Stimulated activated CD8-positive, alpha-beta memory T cell treated with anti-CD3 and anti-CD28 coated beads, Interleukin-15, amount 100 ng/mL, for 1 hour (primary cell): ENCODE results near the gene SUMO1.
"Not testable (repeated sequence)": the region's sequence is repeated elsewhere in the genome, so short reads cannot be mapped to it uniquely, and the experiment has no call there.

Experiments
- DNase-seq: peaks from one replicate; pipeline ENCODE4 v3.0.0-alpha.2; 2020; ENCODE audit warnings: low read depth

The SUMO1 gene

GRCh38 chr2:202238234-202239197 lies at the start of gene SUMO1:
SUMO1 (minus strand) TSS chr2:202238597; CDS start chr2:202238451, 146 bp downstream.
- DNase-seq, result peak; percentile 89

- no peak for DNase-seq
These were observed 48.2 kb upstream of the SUMO1 start for GRCh38 chr2:202286595-202286994.

- DNase-seq, result no peak
These were observed 40.5 kb upstream of the SUMO1 start for GRCh38 chr2:202278944-202279343.

GRCh38 chr2:202278036-202278760 lies 39.8 kb upstream of the SUMO1 start:
- no peak for DNase-seq

DNA sequence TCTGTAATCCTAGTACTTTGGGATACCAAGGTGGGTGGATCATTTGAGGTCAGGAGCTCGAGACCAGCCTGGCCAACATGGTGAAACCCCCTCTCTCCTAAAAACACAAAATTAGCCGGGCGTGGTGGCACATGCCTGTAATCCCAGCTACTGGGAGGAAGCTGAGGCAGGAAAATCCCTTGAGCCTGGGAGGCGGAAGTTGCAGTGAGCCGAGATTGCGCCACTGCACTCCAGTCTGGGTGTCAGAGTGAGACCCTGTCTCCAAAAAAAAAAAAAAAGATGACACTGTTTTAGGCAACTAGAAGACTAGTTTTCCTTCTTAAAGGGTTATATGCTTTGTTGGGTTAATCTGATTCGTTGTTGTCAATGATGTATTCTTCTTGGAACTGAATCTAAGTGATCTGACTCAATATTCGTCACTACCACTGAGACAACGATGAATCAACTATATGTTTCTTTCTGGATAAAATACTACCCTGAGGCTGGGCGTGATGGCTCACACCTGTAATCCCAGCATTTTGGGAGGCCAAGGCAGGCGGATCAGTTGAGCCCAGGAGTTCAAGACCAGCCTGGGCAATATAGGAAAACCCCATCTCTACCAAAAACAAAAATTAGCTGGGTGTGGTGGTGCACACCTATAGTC lies 37.8 kb upstream of the SUMO1 start:
- not testable (repeated sequence) for DNase-seq

- DNase-seq, result no peak
These were observed 32.1 kb upstream of the SUMO1 start for GRCh38 chr2:202270487-202270886.

DNA sequence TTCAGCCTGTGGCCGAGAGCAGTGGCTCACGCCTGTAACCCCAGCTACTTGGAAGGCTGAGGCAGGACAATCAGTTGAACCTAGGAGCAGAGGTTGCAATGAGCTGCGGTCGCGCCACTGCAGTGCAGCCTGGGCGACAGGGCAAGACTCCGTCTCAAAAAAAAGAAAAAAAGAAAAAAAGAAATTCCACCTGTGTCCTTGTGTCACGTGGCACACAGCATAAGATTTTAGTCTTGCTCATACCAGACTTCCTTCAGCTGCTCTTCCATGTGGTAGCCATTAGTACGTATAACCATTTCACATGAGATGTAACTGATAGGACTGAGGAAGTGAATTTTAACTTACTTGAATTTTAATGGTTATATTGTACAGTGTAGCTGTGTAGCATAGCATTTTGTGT lies 31.2 kb upstream of the SUMO1 start:
- no peak for DNase-seq

DNA sequence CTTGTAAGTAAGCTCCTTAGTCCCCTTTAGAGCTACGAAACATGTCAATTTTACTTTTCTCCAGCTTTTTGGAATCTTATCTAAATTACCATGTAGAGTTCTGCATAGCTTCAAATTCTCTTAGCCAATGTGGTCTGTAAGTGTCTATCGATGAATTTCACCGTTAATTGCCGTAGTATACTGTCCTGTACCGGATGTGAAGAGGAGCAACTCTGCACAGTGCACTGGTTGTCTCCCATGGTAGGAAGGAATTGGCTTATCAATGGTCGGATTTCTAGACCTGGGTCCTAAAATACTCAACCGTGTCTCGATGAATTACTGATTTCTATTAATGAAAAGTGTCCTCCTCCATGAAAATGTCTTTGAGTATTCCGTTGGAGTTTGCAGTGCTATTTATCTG lies 29.1 kb upstream of the SUMO1 start:
- DNase-seq, result no peak

- DNase-seq, result peak; percentile 76
These were observed 27.3 kb upstream of the SUMO1 start, which contains the start of gene NOP58 for GRCh38 chr2:202265467-202266277. NOP58 (plus strand) TSS chr2:202265763; CDS start chr2:202265942, 179 bp downstream.

- no peak for DNase-seq
These were observed 23.1 kb upstream of the SUMO1 start for GRCh38 chr2:202261531-202261930.

DNA sequence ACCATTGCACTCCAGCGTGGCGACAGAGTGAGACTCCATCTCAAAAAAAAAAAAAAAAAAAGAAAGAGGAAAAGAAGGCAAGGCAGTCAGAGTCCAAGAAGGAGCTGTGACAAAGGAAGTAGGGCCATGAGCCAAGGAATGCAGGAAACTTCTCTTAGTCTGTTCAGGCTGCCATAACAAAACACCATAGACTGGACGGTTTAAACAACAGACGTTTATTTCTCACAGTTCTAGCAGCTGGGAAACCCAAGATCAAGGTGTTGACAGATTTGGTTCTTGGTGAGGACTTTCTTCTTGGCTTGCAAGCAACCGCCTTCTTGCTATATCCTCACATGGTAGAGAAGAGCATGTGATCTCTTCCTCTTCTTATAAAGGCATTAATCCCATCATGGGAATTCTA lies 13.1 kb upstream of the SUMO1 start:
- no peak for DNase-seq

- DNase-seq, result no peak
These were observed 11.3 kb upstream of the SUMO1 start for GRCh38 chr2:202249521-202250253.

- DNase-seq, result not testable (repeated sequence)
These were observed 9.3 kb upstream of the SUMO1 start for GRCh38 chr2:202247710-202248109.

DNA sequence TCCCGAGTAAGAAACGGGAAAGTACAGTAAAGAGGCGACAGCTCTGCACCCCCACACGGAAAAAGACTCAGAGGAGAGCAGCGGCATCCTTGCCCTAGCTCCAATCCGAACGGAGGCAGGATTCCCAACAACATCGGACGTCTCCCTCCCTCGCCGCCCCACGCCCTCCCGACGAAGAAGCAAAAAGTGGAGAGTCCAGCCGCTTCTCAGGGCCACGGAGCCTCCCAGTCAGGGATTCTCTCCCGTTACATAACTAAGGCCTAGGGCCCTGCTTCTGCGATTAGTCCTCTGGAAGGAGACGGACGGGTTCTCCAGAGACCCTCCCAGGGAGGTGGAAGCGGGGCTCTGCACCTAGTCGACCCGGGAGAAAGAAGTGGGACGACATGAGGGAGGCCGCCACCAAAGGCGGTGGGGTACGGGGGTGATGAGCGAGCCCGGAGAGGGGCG lies 587 bp downstream of the SUMO1 start:
- peak; percentile 0 for DNase-seq

DNA sequence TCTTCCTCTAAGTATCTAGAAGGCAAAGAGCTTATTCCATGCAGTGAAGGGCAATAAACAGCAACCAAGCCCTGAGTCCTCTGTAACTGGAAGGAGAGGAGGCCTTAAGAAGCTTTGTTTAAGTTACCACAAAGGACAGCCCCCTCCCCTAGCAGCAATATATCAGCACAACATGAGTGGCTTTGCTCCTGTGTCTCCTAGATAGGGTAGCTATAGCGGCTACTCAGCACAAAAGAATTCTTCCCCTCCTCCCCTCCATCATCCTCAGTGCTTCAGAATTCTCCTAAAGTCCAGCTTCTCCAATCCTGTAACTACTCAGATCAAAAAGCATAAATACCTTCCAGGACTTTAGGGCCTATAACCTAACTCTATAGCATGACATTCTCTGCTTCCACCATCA lies 16.5 kb downstream of the SUMO1 start:
- DNase-seq, result no peak

GRCh38 chr2:202215179-202215578 lies 23.2 kb downstream of the SUMO1 start:
- DNase-seq, result no peak

DNA sequence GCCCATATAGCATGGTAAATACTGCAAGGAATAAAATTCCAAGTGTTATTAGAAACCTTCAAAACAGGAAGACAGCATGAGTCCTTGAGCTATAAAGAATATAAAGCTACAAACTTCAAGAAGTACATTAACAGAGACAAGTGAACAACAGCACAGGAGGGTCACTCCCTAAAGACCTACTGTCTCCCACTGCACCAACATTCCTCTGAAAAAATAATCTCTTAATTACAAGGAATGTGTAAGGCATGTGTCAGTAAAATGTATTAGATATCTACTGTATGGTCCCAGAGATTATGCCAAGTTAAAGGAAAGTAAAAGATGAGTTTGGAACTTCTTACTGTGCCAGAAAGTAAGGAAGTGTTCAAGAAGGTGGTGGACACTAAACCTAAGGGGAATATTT lies 29.9 kb downstream of the SUMO1 start:
- DNase-seq, result no peak

DNA sequence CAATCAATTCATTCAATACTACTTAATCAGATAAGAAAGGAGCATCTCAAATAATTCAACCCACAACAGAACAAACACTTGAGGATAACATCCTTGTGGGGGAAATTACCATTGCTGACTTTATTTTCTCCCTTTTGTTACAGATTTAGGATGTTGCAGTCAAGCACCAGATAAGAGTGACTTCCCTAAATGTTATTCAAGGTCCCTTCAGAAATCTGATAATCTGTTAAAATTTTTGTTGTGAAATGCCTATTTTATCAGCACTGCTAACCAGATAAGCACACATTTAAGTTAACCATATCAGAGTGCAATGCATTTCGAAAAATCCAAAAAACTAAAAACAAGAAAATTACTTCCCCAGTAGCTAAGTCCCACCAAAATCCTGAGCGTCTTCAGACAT lies 33.5 kb downstream of the SUMO1 start:
- DNase-seq, result no peak

GRCh38 chr2:202203348-202203747 lies 35.0 kb downstream of the SUMO1 start:
- DNase-seq, result no peak

- no peak for DNase-seq
These were observed 36.9 kb downstream of the SUMO1 start for GRCh38 chr2:202201220-202202160.
